Heart left ventricle (tissue), 16 donors: ENCODE results near the gene MRPL17. TPM values are rescaled to one million over a fixed set of nuclear protein-coding genes. Genes with fewer than 3 reads are reported as not detected.
A peak's percentile ranks its signal among the peaks of the same experiment; 100 is the strongest.
"Not testable (repeated sequence)": the region's sequence is repeated elsewhere in the genome, so short reads cannot be mapped to it uniquely, and the experiment has no call there.

ENCODE experiments used
- ATAC-seq, 4 donors: fragments of 200-7000 bp; cut with Tn5 transposase; one replicate each; pipeline ENCODE4 v1.9.1; 2020 to 2022; ENCODE audit warnings: moderate library complexity in 4 of 4, mild to moderate bottlenecking in 3 of 4, moderate number of reproducible peaks in 1 of 4
- DNase-seq, 5 donors: peaks; one replicate each; pipeline ENCODE4 v3.0.0-alpha.2; 2020
- H3K27ac ChIP-seq, 12 donors: fragments of 200-600 bp; sonication (generic) in 4 of 12; one replicate each; pipeline versions ENCODE4 v1.5.0 to v1.8.0; 2016 to 2022; ENCODE audit warnings: mild to moderate bottlenecking in 2 of 12
- H3K27me3 ChIP-seq, 9 donors: fragments of 200-600 bp; sonication (generic) in 2 of 9; one replicate each; pipeline versions ENCODE4 v1.5.1 to v1.8.0; 2016 to 2022; ENCODE audit warnings: mild to moderate bottlenecking in 3 of 9
- H3K36me3 ChIP-seq, 9 donors: fragments of 200-600 bp; sonication (generic) in 2 of 9; one replicate each; pipeline versions ENCODE4 v1.5.0 to v1.8.0; 2018 to 2022; ENCODE audit warnings: mild to moderate bottlenecking in 2 of 9
- H3K4me1 ChIP-seq, 12 donors: fragments of 200-600 bp; sonication (generic) in 4 of 12; one replicate each; pipeline versions ENCODE4 v1.5.0 to v1.8.0; 2016 to 2022; ENCODE audit warnings: mild to moderate bottlenecking in 3 of 12
- H3K4me3 ChIP-seq, 12 donors: fragments of 200-600 bp; sonication (generic) in 4 of 12; one replicate each; pipeline versions ENCODE4 v1.5.0 to v1.8.0; 2017 to 2022; ENCODE audit warnings: mild to moderate bottlenecking in 9 of 12, moderate library complexity in 4 of 12
- H3K9me3 ChIP-seq, 12 donors: fragments of 200-600 bp; sonication (generic) in 4 of 12; one replicate each; pipeline versions ENCODE4 v1.5.0 to v1.8.0; 2016 to 2022; ENCODE audit warnings: mild to moderate bottlenecking in 1 of 12
- POLR2A ChIP-seq, 2 donors: fragments of 450-650 bp; IDR thresholded peaks; one replicate each; pipeline ENCODE4 v1.6.1; 2017; ENCODE audit warnings: antibody characterized with exemption in 2 of 2, mild to moderate bottlenecking in 2 of 2, moderate library complexity in 2 of 2
- WGBS, 4 donors: extraction: QIAGEN DNeasy Blood & Tissue Kit in 2 of 4; methylation state at CpG; one replicate each; pipeline versions ENCODE4 v1.1.5 to v1.1.7; 2013 to 2018; 5-methylcytosine and 5-hydroxymethylcytosine counted together
- intact Hi-C, 10 donors: fragments of 100-400 bp; cut with DNase I; formaldehyde crosslinking; loops; one replicate each; pipeline versions ENCODE4 v1.11.1 to v1.14.2; 2022
- polyA plus RNA-seq, 2 donors: library from polyadenylated mRNA; stranded (reverse); fragments of 200-250 nt; gene quantifications; one replicate each; pipeline ENCODE4 v1.2.3, GENCODE V29; 2013
- total RNA-seq, 9 donors: library from RNA; depleted of rRNA in 2 of 9; stranded (reverse); fragments of >200 nt in 2 of 9; fragmentation: NEBNext Ultra II Directional in 3 of 9; extraction: Animal tissue kit (Norgen Biotek cat#: 25700) in 3 of 9; gene quantifications; one replicate each; pipeline versions ENCODE4 v1.1.0 to v1.2.4, GENCODE V29; 2016 to 2023
- TF ChIP-seq, protein P1 (sequence below), 12 donors: fragments of 200-600 bp; sonication (generic) in 4 of 12; IDR thresholded peaks; one replicate each; pipeline versions ENCODE4 v1.5.0 to v1.8.0; 2018 to 2022; ENCODE audit warnings: antibody characterized with exemption in 12 of 12, mild to moderate bottlenecking in 5 of 12
- donor health status: ischemic (EF 13 %, LVEDD 7.1; RV severe dilation, severe dysfunction).
- donor health status: healthy with polysubstance abuse.
- donor health status: DM: no; HTN: yes; CAD: no.
- donor health status: DM: no; HTN: no; CAD: no.
- donor health status: ischemic (EF 25% LVEDD 6.9; RV normal size, moderate dysfunction).
- donor health status: ischemic (EF 25% LVEDD 5.7; RV mildly dilated, moderate dysfunction).
- donor health status: healthy.
- donor health status: DM: yes; HTN: yes; CAD: no.
- donor health status: ischemic (EF 35%, LVEDD 5.7; RV mildly dilated, moderate dysfunction).
- donor health status: nonischemic (EF 11% LVEDD 7.7; RV severe dilation, severe dysfunction).
- donor health status: DM: yes; HTN: yes; CAD: no.
- donor health status: PGD.
- donor health status: ischemic (EF 29% LVEDD 5.4; RV normal size, mild dysfunction).
- donor health status: nonischemic (EF 23%, LVEDD 6.1; RV moderate dilation, normal function).

The MRPL17 gene
- total and polyA plus RNA-seq, 11 donors: 31.0 to 70.9 (median 53.5) TPM

GRCh38 chr11:6692128-6692527, 9.0 kb upstream of the MRPL17 start:
- no peaks in the 10 kb centered on the region for H3K9me3 ChIP-seq
- no peaks in the 10 kb centered on the region for H3K27me3 ChIP-seq
- H3K4me1 ChIP-seq: peaks cover 6 to 43% (median 27%) of the 10 kb centered on the region in 12 donors
- DNase-seq: no peak
- peak overlapping the region in 5 of 12 donors; percentile 9 to 88 (median 60) for H3K27ac ChIP-seq
- ATAC-seq: no peak
- intact Hi-C loops: no loop called here
- TF ChIP-seq, protein P1, sequence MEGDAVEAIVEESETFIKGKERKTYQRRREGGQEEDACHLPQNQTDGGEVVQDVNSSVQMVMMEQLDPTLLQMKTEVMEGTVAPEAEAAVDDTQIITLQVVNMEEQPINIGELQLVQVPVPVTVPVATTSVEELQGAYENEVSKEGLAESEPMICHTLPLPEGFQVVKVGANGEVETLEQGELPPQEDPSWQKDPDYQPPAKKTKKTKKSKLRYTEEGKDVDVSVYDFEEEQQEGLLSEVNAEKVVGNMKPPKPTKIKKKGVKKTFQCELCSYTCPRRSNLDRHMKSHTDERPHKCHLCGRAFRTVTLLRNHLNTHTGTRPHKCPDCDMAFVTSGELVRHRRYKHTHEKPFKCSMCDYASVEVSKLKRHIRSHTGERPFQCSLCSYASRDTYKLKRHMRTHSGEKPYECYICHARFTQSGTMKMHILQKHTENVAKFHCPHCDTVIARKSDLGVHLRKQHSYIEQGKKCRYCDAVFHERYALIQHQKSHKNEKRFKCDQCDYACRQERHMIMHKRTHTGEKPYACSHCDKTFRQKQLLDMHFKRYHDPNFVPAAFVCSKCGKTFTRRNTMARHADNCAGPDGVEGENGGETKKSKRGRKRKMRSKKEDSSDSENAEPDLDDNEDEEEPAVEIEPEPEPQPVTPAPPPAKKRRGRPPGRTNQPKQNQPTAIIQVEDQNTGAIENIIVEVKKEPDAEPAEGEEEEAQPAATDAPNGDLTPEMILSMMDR (IDR thresholded peaks at IDR 0.05): no peak
- TF ChIP-seq POLR2A (IDR thresholded peaks at IDR 0.05): no peak
- H3K4me3 ChIP-seq: no peak overlapping the region
- H3K36me3 ChIP-seq: no peaks in the 10 kb centered on the region

DNA sequence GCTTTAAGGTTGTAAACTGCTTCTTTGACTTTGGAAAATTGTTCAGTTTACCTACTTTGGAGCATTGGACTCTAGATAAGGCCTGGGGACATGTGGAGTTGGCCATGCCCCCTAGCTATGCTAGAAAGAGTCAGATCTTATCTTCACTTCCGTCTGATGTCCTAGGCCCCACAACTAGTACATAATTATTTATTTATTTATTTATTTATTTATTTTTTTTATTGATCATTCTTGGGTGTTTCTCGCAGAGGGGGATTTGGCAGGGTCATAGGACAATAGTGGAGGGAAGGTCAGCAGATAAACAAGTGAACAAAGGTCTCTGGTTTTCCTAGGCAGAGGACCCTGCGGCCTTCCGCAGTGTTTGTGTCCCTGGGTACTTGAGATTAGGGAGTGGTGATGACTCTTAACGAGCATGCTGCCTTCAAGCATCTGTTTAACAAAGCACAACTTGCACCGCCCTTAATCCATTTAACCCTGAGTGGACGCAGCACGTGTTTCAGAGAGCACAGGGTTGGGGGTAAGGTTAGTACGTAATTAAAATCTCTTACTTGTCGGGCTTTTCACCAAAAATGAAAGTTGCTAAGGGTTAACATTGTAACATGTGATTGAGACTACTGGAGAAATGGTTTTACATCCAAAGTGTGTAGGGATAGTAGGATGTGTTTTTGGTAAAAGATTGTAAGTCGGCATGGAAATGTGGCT, 7.4 kb upstream of the MRPL17 start:
- H3K4me1 ChIP-seq: peaks cover 6 to 30% (median 16%) of the 10 kb centered on the region in 12 donors
- H3K27ac ChIP-seq, intact Hi-C loops, H3K27me3 ChIP-seq, H3K4me3 ChIP-seq, DNase-seq, ATAC-seq, H3K9me3 ChIP-seq, H3K36me3 ChIP-seq: not testable (repeated sequence)
- 76 to 87% (median 77%) methylated on average over 8 to 11 of the region's 11 CpGs for WGBS, 4 donors

DNA sequence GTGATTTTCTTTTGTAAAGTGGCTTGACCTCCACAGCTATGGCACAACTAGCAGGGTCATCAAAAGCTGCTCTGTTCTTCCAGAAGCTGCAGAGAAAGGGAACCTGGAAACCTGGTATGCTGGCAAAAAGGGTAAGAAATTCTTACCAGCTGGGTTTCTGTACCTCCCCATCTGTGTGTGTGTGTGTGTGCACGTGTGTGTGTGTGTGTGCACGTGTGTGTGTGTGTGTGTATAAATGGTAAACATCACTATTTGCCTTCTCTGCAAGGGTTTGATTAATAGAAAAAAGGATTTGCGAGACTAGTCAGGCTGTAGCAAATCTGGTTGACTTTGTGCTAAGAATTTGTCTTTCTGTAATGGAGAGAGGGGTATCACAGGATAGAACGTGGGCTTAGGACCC, 4.7 kb upstream of the MRPL17 start:
- intact Hi-C loops: loop anchor here in 2 of 10 donors (5.0 to 10.0 kb wide), 3 partner anchors 151 to 363 kb away; partner anchors contain the start of genes CAVIN3 (in 1 of the 2) and SMPD1 (in 1 of the 2)
- ATAC-seq (no peak), DNase-seq (no peak)
- no peaks in the 10 kb centered on the region for H3K36me3 ChIP-seq
- H3K27ac ChIP-seq: no peak overlapping the region
- H3K4me1 ChIP-seq: peaks cover 0 to 11% (median 4%) of the 10 kb centered on the region in 12 donors
- TF ChIP-seq, protein P1 (IDR thresholded peaks at IDR 0.05): no peak
- TF ChIP-seq POLR2A (IDR thresholded peaks at IDR 0.05): no peak
- H3K9me3 ChIP-seq: no peaks in the 10 kb centered on the region
- no peak overlapping the region for H3K4me3 ChIP-seq
- 68 to 81% (median 70%) methylated on average over 4 of the region's 4 CpGs for WGBS, 4 donors
- H3K27me3 ChIP-seq: no peaks in the 10 kb centered on the region

- H3K27me3 ChIP-seq: no peaks in the 10 kb centered on the region
- H3K27ac ChIP-seq: no peak overlapping the region
- TF ChIP-seq, protein P1 (IDR thresholded peaks at IDR 0.05): no peak
- no peak for TF ChIP-seq POLR2A (IDR thresholded peaks at IDR 0.05)
- H3K4me3 ChIP-seq: no peak overlapping the region
- ATAC-seq (no peak), DNase-seq (no peak)
- peaks cover 0 to 11% (median 5%) of the 10 kb centered on the region in 9 donors for H3K36me3 ChIP-seq
- intact Hi-C loops: loop anchor here in 2 of 10 donors (5.0 to 10.0 kb wide), 3 partner anchors 149 to 361 kb away; partner anchors contain the start of genes CAVIN3 (in 1 of the 2) and SMPD1 (in 1 of the 2)
- peaks cover 4 to 23% (median 17%) of the 10 kb centered on the region in 12 donors for H3K4me1 ChIP-seq
- H3K9me3 ChIP-seq: no peaks in the 10 kb centered on the region
Measured at GRCh38 chr11:6686006-6686405, 2.9 kb upstream of the MRPL17 start.

- Histone ChIP-seq H3K36me3 (peaks cover 0 to 25% (median 16%) of the 10 kb centered on the region in 9 donors), H3K4me1 (peaks cover 4 to 33% (median 19%) of the 10 kb centered on the region in 12 donors), H3K4me3 (peak overlapping the region in 9 of 12 donors; percentile 66 to 94 (median 77)), H3K27ac (peak overlapping the region in 10 of 12 donors; percentile 81 to 97 (median 90))
- WGBS, 4 donors: 89 to 94% (median 91%) methylated on average over 14 of the region's 14 CpGs
- H3K9me3 ChIP-seq, H3K27me3 ChIP-seq, ATAC-seq, DNase-seq: not testable (repeated sequence)
- intact Hi-C loops: loop anchor here in 9 of 10 donors (2.0 to 10.0 kb wide), 9 partner anchors 37 to 359 kb away; partner anchors contain the start of genes TAF10 (in 3 of the 9), ILK (in 2 of the 9), RRP8 (in 2 of the 9) and CAVIN3 (in 1 of the 9)
Measured at GRCh38 chr11:6684068-6684467, 928 bp upstream of the MRPL17 start.
